UCSD-AML1 (cell line): Measurements from ENCODE around the gene CFAP69.
"Not testable (repeated sequence)": the region's sequence is repeated elsewhere in the genome, so short reads cannot be mapped to it uniquely, and the experiment has no call there.

Experiments
- DNase-seq: peaks from one replicate; lab custom pipeline; 2025; ENCODE audit not compliant: unreplicated experiment; lab: John Stamatoyannopoulos, UW

CFAP69 gene

DNA sequence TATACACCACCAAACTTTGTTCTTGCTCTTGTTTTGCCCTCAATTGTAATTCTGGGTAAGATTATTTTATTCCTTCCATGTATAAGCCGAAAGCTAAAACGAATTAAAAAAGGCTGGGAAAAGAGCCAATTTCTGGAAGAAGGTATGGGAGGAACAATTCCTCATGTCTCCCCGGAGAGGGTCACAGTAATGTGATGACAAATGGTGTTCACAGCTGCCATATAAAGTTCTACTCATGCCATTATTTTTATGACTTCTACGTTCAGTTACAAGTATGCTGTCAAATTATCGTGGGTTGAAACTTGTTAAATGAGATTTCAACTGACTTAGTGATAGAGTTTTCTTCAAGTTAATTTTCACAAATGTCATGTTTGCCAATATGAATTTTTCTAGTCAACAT is 12.5 kb upstream of the CFAP69 start:
- no peak for DNase-seq

DNA sequence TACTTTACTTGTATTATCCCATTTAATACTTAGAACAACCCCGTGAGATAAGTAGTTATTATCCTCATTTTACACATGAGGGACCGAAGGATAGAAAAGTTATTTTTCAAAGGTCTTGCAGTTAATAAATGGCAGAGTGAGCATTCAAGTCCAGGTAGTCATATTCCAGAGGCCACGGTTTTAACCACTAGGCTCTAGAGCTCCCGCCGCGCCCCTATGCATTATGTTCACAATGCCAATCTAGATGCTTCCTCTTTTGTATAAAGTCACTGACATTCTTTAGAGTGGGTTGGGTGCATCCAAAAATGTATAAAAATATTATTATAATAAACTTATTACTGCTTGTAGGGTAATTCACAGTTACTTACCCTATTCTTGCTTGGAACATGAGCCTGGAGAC is 11.4 kb upstream of the CFAP69 start:
- no peak for DNase-seq

DNA sequence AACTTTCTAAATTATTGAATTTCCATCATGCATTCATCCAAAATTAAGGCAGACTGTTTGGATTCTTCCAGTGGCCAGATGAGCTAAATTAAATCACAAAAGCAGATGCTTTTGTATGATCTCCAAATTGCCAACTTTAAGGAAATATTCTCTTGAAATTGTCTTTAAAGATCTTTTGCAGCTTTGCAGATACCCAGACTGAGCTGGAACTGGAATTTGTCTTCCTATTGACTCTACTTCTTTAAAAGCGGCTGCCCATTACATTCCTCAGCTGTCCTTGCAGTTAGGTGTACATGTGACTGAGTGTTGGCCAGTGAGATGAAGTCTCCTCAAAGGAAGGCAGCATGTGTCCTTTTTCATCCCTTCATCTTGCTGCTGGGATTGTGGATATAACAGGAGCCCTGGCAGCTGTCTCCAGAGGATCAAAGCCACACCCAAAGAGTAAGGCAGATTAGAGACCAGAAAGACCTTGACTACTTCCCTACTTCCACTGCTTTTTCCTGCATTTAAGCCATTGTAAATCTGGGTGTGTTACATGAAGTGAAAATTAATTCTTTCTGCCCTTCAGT is 8.2 kb upstream of the CFAP69 start:
- DNase-seq, result no peak

DNA sequence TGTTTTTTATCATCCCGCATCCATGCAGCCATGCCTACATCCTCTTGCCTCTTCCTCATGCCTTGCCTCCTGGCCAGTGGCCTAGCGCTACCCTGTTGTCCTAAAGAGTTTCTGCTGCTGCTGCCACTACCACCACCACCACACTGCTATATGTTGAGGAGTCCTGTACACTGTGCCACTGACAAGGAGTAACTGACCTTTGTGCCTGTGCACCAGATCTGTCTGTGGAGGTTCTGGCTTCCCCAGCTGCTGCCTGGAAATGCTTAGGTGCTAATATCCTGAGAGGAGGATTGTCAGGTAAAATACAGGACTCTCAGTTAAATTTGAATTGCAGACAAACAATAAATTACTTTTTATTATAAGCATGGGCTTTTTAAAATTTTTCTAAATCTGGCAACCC is 7.0 kb upstream of the CFAP69 start:
- DNase-seq, result no peak

DNA sequence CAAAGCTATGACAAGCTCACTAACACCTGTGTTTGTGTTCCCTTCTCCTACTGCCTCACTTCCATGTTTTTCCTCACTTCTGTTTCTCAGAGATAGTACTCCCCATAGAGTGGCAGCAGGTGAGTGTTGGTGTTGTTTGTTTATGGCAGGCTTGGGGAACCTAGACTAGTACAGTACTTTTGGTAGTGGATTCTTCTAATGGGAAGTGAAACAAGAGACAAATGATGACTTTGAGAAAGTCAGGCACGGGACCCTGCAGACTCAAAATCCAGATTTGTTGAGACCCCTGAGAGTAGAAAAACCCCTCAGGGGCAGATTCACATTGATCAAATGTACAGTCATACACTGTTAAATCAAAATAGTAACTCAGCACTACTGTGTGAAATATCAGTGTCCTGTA is 6.4 kb upstream of the CFAP69 start:
- DNase-seq, result no peak

DNA sequence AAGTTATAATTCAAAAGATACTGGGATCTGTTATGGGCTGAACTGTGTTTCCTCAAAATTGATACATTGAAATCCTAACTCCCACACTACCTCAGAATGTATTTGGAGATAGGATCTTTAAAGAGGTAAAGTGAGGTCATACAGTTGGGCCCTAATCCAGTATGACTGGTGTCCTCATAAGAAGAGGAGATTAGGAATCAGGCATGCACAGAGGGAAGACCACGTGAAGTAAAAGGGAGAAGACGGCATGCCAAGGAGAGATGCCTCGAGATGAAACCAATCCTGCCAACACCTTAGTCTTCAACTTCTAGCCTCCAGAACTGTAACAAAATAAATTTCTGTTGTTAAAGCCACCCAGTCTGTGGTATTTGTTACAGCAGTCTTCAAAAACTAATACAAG is 5.9 kb upstream of the CFAP69 start:
- DNase-seq, result no peak

DNA sequence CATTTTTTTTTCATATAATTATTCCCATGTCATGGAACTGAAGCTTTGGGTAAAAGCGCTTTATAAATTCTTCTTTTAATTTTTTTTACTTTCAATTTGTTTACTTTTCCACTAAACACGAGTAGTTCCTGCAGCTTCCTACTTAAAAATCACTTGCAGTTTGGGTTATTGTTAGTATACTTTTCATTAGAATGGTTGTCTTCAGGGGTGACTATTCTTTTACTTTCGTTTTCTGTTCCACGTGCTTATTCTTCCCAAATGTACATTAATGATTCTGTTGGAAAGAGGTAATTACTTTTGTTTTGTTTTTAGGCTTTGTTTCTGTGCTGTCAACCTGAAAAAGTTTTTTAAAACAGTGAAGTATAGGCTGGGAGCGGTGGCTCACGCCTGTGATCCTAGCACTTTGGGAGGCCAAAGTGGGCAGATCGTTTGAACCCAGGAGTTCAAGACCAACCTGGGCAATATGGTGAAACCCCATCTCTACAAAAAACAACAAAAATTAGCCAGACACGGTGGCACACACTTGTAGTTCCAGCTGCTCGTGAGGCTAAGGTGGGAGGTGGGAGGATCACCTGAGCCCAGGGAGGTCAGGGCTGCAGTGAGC is 5.2 kb upstream of the CFAP69 start:
- DNase-seq, result no peak

DNA sequence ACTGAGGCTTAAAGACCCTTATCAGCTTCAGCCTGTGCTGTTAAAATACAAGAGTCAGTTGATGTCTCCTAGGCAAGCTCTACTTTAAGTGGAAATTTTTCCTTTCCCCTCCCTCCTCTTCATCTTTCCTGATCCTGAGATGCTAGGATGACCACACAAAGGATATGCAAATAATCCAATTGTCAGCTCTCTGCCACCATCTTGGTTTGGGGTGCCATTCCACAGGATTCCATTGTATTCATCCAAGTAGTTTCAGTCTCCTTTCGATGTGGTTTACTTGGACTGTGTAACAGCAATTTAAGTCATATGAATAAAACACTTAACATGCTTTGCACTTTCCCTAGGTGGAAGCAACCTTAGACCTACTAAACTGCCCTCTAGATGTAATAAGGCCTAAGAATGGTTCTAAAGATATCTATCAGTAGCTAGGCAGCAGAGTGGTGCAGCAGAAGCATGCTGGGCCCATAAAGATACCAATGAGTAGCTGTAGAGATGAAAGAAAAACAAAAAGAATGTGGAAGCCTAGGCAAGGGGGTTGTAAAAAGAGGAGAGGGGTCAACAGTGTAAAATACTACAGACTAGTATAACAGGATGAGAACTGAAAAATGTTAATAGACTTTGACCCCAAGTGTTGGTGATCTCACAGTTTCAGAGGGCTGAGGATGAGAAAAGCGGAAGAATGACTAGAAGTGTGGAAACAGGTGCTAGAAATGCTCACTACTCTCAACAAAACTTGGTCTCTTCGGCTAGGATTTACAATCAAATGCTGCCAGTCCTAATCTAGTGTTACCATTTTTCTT is 2.4 kb upstream of the CFAP69 start:
- DNase-seq, result no peak

DNA sequence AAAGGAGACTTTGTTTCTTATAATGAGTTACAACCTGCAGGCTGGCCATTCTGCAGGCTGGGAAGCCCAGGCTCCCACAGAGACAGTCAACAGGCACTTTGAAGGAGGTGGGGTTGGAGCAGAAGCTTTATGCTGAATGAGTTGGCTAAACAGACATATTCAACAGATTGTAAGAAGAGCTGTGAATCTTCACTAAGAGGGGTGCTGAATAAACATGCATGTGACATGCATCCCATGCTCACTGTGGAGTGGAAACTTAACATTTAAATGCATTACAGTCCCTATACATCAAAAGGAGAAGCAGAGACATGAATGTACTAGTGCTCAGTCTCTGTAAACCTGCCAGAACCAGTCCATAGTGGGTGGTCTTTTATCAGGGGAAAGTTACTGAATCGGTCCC is 1.4 kb upstream of the CFAP69 start:
- DNase-seq, result no peak

DNA sequence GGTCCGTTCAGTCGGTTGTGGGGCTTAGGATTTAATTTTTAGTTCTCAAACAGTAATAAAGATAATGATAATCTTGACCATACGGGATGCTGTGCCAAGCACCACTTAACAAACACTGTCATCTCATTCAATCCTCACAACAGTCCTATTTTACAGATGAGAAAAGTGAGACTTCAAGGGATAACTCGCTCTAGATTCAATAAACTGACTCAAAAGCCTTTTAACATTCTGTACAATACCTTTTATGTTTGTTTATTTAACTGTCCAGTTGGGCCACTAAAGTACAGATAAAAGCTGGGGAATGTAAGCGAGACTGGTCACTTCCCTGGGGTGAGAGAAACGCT is 437 bp upstream of the CFAP69 start:
- DNase-seq, result no peak

DNA sequence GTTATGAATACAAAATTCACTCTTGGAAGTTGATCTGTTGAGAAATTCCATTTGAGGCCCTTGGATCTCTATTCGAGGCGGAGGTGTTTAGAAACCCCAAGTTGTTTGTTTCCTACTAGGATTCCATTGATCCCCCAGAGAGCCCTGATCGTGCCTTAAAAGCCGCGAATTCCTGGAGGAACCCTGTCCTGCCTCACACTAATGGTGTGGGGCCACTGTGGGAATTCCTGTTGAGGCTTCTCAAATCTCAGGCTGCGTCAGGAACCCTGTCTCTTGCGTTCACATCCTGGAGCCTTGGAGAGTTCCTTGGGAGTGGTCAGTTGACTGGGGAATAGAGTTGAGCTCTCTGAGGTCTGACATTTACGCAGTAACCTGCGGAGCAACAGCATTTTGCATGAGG is 1.2 kb downstream of the CFAP69 start:
- DNase-seq, result no peak

DNA sequence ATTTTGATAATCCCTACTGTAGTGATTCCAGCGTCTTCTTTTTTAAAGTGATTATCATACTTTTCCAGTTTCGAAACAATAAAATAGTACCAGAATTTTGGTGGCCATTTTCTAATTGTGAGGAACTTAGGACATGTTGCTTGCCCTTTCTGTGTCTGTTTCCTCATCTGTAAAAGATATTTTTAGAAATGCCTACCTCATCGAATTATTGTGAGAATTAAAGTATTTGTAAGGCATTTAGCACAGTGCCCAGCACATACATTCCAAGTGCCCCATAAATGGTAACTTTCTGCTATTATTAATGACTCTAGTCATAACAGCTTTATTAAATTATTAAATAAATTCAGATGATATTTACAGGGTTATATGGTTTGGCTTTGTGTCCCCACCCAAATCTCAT is 3.7 kb downstream of the CFAP69 start:
- DNase-seq, result no peak

DNA sequence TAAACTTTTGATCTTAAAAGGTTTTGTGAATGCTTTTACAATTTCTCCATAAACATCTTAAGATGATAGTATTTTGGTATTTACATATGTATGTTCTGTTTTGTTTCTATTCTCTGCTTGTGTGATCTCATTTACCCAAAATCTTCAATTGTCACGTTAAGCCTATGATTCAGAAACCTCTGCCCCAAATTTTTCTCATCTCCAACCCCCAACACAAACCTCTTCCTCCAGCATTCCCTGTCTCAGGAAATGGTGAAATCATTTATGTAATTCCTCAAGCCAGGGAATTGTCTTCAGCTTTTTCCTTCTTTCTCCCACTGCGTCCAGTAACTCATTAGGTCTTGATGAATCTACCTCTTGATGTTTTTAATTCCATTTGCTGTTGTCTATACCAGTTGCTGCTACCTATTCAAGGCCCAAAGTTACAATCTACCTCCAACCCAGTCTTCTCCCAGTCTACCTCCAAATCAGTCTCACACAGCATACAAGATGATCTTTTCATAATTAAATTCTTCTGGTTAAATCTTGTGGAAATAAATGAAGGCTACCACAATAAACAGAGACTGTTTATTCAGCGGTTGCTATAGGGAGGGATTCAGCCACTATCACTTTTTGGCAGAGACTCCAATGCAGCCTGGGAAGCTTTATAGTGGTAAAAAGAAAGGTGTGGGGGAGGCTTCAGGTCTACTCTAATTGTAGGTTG is 5.8 kb downstream of the CFAP69 start:
- no peak for DNase-seq

DNA sequence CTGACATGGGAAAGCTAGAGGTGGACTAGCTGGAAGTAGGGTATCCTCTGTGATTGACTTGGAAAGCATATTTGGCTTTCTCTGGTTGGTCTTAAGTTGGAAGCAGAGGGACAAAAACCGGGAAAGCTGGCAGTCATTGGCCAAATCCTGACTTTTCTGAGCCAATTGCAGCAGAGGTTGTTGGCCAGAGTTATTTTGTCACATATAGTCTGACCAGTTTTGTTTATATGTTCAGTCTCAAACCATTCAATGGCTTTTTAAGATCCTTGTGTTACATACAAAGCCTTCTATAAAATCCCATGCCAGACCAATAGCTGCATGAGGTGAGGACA is 6.3 kb downstream of the CFAP69 start:
- DNase-seq, result no peak

DNA sequence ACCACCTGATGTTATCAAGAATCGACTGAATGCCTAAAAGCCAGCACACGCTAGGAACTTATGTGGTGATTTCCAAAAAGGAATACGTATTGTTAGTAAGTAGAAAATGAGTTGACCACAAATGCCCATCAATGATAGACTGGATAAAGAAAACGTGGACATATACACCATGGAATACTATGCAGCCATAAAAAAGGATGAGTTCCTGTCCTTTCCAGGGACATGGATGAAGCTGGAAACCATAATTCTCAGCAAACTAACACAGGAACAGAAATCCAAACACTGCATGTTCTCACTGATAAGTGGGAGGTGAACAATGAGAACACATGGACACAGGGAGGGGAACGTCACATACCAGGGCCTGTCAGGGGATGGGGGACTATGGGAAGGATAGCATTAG is 11.0 kb downstream of the CFAP69 start:
- not testable (repeated sequence) for DNase-seq

DNA sequence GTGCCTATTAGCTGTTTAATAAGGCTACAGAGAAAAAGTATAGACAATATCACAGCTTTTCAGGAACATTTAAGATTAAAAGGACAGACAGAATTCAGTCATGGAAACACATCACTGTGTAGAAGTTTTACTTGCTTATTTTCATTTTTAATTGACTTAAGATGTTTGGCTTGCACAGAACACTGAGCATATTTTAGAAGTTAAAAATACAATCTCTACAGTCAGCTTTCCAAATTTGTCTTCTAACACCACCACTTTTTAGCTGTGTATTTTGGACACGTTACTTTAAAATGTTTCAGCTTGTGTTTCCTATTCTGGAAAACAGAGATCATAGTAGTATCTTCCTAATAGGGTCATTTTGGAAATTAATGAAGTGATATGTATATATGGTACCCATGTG is 11.8 kb downstream of the CFAP69 start:
- no peak for DNase-seq

DNA sequence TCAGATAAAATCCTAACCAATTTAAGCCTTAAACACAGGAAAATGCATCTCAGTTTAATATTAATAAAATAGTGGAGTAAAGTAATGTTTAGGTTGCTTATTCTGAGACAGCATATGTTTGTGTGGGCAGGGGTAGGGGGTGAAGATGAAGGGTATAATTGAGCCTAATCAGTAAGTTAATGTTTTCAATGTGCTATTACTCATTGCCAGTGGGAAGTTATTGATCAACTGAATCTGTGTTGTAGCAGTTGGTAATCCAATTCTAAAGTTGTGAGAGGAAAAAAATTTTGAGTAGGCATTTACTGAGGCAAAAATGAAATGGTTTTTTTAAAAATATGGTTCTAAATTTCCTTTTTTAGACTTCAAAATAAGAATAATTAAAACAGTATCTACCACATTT is 16.5 kb downstream of the CFAP69 start:
- no peak for DNase-seq

DNA sequence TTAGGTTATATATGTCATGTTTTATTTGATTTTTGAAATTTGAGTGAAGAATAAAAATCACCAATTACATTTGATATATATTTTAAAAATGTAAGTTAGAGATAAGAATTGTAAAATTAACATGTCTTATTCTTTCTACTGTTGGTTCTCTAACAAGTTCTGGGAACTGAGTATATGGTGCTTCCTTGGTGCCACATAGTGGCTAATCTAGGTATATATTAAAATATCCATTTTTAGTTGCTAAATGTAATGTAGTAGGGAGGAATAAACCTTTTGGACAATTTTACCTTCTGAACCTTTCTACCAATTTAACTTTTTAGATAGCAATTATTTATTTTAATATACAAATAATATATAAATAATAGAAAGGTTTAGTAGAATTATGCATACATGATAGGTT is 17.5 kb downstream of the CFAP69 start:
- DNase-seq, result no peak

DNA sequence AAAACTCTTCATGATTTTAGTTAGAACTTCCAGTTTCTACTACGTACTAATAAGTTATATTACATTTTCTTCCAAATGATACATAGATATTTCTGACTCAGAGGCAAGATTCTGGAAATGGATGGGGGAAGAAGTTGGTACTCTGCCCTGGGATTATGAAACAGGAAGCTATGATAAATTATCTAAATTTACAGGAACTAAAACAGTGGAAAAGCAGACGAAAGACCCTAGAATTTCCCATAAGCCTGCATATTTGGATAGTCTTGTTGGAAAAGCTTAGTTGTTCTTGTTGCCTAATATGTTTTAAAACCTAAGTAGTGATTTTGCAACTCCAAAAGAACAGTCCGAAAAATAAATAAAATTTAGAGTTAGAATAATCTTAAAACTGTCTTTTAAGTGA is 21.8 kb downstream of the CFAP69 start:
- DNase-seq, result no peak

DNA sequence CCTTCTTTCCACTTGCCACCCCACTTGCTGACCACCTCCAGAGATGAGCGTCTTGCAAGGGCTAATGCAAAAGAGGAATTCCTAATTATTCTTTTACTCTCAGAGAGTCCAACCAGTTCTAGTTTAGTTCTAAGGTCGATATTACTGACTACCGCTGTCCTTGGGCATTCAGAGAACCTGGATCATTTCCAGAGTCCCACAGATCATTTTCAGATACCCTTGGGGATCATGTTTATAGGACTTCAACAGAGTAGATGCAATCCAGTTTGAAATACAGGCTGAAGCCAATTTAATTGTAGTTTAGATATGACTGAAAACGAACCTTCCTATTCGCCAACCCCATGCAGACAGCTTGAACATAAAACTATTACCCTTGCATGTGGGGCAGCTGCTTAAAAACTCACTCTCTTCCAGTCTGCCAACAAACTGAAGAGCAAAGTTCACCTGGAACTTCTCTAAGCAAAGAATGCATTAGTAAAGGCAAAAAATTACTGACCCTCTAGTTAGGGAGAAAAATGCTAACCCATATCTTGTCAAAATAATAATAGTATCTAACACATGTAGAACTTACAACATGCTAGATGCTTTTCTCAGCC is 22.4 kb downstream of the CFAP69 start:
- DNase-seq, result no peak

DNA sequence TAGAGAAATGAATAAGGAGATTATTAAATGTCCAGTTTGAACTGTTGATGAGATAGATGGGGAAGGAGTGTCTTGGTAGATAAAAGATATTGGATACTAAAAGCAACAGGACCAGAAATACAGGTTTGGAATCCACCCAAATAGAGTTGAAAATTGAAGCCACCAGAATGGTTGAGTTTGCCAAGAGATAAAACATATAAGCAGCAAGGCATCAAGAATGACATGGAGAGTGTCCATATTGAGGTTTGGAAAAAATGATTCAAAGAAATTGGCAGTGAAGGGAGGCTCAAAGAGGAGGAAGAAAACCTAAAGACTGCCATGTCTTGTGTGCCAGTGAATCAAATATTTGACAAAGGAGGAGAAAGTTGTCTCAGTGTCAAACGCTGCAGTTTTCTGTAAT is 24.2 kb downstream of the CFAP69 start:
- no peak for DNase-seq
